Ovary (tissue), 9 donors: ENCODE results near the gene KLHL33. TPM values are rescaled to one million over a fixed set of nuclear protein-coding genes. Genes with fewer than 3 reads are reported as not detected.

Experiments
- DNase-seq, 5 donors: peaks; one replicate each; pipeline ENCODE4 v3.0.0-alpha.2; 2019 to 2020
- H3K27ac ChIP-seq, 2 donors: fragments of 200-600 bp; one replicate each; pipeline versions ENCODE4 v1.5.1 to v1.8.0; 2019 to 2022
- H3K27me3 ChIP-seq: fragments of 200-600 bp; one replicate; pipeline ENCODE4 v1.8.0; 2022
- H3K36me3 ChIP-seq: fragments of 200-600 bp; sonication (generic); one replicate; pipeline ENCODE4 v1.5.1; 2019
- H3K4me1 ChIP-seq: one replicate; pipeline ENCODE4 v1.8.1; 2013; ENCODE audit warnings: mild to moderate bottlenecking, moderate library complexity; ENCODE audit not compliant: insufficient read depth
- H3K4me3 ChIP-seq: fragments of 200-600 bp; sonication (generic); one replicate; pipeline ENCODE4 v1.5.1; 2017
- H3K9me3 ChIP-seq, 2 donors: fragments of 200-600 bp in 1 of 2; sonication (generic) in 1 of 2; one replicate each; pipeline versions ENCODE4 v1.5.1 to v1.8.1; 2013 to 2019; ENCODE audit warnings: mild to moderate bottlenecking in 1 of 2, moderate library complexity in 1 of 2
- CTCF ChIP-seq, 3 donors: fragments of 450-650 bp in 2 of 3; fragments of 200-600 bp in 1 of 3; IDR thresholded peaks; one replicate each; pipeline versions ENCODE4 v1.5.1 to v1.8.0; 2016 to 2022; ENCODE audit warnings: antibody characterized with exemption in 3 of 3, mild to moderate bottlenecking in 1 of 3
- EP300 ChIP-seq: sonication (generic); formaldehyde crosslinking; IDR thresholded peaks from one replicate; pipeline ENCODE4 v1.6.1; 2017; ENCODE audit warnings: antibody characterized with exemption
- POLR2A ChIP-seq: fragments of 450-650 bp; IDR thresholded peaks from one replicate; pipeline ENCODE4 v1.6.1; 2017; ENCODE audit warnings: antibody characterized with exemption, mild to moderate bottlenecking, moderate library complexity
- WGBS, 3 donors: extraction: QIAGEN DNeasy Blood & Tissue Kit in 1 of 3; methylation state at CpG; one replicate each; pipeline versions ENCODE4 v1.1.5 to v1.1.7; 2013 to 2017; 5-methylcytosine and 5-hydroxymethylcytosine counted together
- intact Hi-C, 4 donors: fragments of 100-400 bp; cut with DNase I; formaldehyde crosslinking; loops; one replicate each; pipeline versions ENCODE4 v1.11.0 to v1.15.1; 2022 to 2023
- polyA plus RNA-seq, 2 donors: library from polyadenylated mRNA; stranded (reverse); fragments of 200-250 nt in 1 of 2; fragments of 350-450 nt in 1 of 2; fragmentation: Illumina TruSeq in 1 of 2; extraction: RNeasy Lipid Tissue Mini Kit (QIAGEN cat#74804) in 1 of 2; gene quantifications; one replicate each; pipeline ENCODE4 v1.2.3, GENCODE V29; 2013 to 2014
- total RNA-seq, 7 donors: library from RNA; depleted of rRNA in 2 of 7; stranded (reverse); fragments of >200 nt in 2 of 7; fragmentation: NEBNext Ultra II Directional in 3 of 7; extraction: Animal tissue kit (Norgen Biotek cat#: 25700) in 3 of 7; gene quantifications; one replicate each; pipeline versions ENCODE4 v1.1.0 to v1.2.4, GENCODE V29; 2016 to 2023
- donor health status: DM: no; HTN: no; CAD: no; lungs with moderate emphysema.
- donor health status: DM: no; HTN: no; CAD: no.
- donor health status: Bipolar disorder and iron deficiency.
- donor health status: DM: yes; HTN: yes; CAD: no.
- donor health status: DM: no; HTN: no; CAD: no.
- donor health status: DM: yes; HTN: yes; CAD: no.

Gene KLHL33
- total and polyA plus RNA-seq, 9 donors: under 0.01 to 1.2 (median 0.73) TPM

DNA sequence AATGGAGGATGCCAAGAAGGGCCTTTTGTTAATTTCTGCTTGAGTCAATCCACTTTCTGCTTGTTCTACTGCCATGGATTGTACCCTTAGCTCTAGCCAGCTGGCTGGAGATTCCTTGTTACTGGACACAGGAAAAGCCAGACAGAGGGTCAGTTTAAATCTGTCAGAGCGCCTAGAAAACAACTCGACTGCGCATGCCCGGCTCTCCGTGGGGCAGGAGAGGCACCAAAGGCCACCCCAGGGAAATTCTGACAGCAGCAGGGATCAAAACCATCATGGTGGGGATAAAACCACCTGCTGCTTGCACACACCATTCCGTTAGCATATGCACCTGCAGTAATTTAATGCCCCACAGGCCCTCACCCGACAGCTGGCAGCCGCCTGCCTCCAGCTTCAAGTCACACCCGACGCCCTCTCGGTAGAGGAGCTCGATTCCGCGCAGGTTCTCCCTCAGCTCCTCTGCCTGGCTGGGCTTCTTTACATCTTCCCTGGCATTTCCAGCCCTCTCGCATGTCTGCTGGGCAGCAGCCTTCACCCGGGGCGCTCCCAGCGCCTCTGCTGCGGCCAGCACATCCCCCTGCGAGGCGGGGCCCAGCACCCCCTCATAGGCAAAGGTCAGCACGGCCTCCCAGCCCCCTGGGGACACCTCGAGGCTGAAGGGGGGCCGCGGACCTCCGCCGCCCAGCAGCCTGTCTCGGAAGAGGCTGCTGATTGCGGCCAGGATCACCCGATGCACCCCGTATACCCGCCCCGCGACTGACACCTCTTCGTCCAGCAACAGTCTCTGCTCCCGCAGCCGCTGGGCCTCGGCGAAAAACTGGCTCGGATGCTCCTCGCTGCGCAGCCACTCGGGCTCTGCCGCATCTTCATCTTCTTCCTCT lies 1.0 kb downstream of the KLHL33 start:
- DNase-seq: peak; percentile 65 to 85 (median 83)
- no peak for TF ChIP-seq EP300
- no peak for TF ChIP-seq POLR2A
- no peak for TF ChIP-seq CTCF (IDR thresholded peaks at IDR 0.05)
- intact Hi-C loops: no loop called here
- Histone ChIP-seq H3K27me3 (no peaks in the 10 kb centered on the region), H3K9me3 (no peaks in the 10 kb centered on the region), H3K36me3 (no peaks in the 10 kb centered on the region), H3K4me3 (peak overlapping the region; percentile 30), H3K27ac (peak overlapping the region; percentile 66 to 87), H3K4me1 (peaks cover 5% of the 10 kb centered on the region)
- WGBS, 3 donors: 8 to 15% (median 9%) methylated on average over 34 to 44 of the region's 44 CpGs

DNA sequence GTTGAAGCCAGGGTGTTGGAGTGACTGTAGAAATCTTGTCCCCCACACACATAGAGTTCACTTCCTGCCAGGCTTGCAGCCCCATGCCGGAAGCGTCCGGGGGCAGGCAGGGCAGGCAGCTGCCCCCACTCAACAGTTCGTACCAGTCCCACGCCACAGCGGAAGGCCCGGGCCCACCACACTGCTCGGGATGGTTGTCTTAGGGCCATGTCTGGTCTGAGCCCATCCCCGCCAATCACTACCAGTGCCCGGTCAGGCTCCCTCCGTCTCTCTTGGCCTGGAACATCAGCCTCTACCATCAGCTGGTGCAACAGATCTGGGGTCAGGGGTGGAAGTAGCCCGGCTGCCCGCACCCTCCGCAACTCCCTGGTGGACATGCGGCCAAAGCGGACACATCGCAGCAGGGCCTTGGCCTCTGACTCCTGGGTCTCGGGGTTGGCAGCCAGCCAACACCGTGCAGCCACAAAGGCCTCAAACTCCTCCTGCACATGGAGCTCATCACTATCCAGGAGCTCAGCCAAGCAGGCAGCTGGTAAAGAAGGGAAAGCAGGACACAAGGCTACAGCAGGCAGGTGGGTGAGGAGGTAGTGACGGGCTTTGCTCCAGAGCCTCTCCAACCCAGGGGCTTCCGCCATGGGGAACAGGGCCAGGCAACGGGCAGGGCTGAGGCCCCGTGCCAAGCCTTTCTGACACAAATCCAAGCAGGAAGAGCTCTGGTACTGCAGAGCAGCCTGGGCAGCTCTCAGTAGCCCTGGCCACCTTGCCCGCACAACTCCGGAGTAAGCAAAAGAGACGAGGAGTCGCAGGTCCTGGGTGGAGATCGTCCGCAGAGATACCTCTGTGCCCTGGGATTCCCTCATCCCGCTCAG lies 5.9 kb downstream of the KLHL33 start:
- Histone ChIP-seq H3K4me3 (no peak overlapping the region), H3K27ac (no peak overlapping the region), H3K27me3 (no peaks in the 10 kb centered on the region), H3K4me1 (peaks cover 6% of the 10 kb centered on the region), H3K36me3 (no peaks in the 10 kb centered on the region), H3K9me3 (no peaks in the 10 kb centered on the region)
- 60 to 67% (median 66%) methylated on average over 30 of the region's 30 CpGs for WGBS, 3 donors
- intact Hi-C loops: no loop called here
- TF ChIP-seq POLR2A: no peak
- DNase-seq: peak in 3 of 5 donors; percentile 14 to 56 (median 37)

DNA sequence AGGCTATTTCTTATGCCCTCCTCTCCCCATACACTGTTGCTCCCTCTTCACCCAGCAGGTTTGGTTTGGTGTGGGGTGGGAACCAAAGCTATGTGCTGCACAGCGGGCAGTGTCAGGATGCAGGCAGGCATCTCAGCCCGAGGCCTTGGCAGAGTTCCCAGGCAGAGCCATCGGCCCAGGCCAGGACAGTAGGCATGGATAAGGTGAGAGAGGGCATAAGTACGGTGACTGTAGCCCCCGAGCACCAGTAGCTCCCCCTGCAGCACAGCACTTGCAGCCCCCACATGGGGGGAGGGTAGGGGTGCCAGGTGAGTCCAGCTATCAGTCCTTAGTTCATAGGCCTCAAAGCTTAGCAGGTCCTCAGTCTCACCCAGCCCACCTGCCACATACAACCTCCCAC lies 7.2 kb downstream of the KLHL33 start:
- 47 to 59% (median 54%) methylated on average over 5 of the region's 5 CpGs for WGBS, 3 donors
- no peak overlapping the region for H3K27ac ChIP-seq
- H3K4me1 ChIP-seq: peaks cover 3% of the 10 kb centered on the region
- H3K36me3 ChIP-seq: no peaks in the 10 kb centered on the region
- H3K9me3 ChIP-seq: no peaks in the 10 kb centered on the region
- intact Hi-C loops: no loop called here
- DNase-seq: no peak
- TF ChIP-seq POLR2A (no peak), CTCF (IDR thresholded peaks at IDR 0.05) (no peak), EP300 (no peak)
- no peak overlapping the region for H3K4me3 ChIP-seq
- H3K27me3 ChIP-seq: no peaks in the 10 kb centered on the region

- no peaks in the 10 kb centered on the region for H3K27me3 ChIP-seq
- no peaks in the 10 kb centered on the region for H3K9me3 ChIP-seq
- H3K27ac ChIP-seq: no peak overlapping the region
- no peak for DNase-seq
- intact Hi-C loops: no loop called here
- 43 to 59% (median 47%) methylated on average over 5 of the region's 5 CpGs for WGBS, 3 donors
- peaks cover 3% of the 10 kb centered on the region for H3K4me1 ChIP-seq
- no peak for TF ChIP-seq CTCF (IDR thresholded peaks at IDR 0.05)
- TF ChIP-seq POLR2A: no peak
- TF ChIP-seq EP300: no peak
- no peaks in the 10 kb centered on the region for H3K36me3 ChIP-seq
- no peak overlapping the region for H3K4me3 ChIP-seq
Observed at GRCh38 chr14:20428010-20428365, 8.0 kb downstream of the KLHL33 start.
